T-helper 1 cell treated with Interleukin-12 subunit alpha and Interleukin-12 subunit beta and Interleukin-4 antibody, amounts not matched to agents 30 ng/mL and 1 ng/mL, for 36 hours (primary cell): ENCODE measurements around the gene CACYBP. TPM values are rescaled to one million over a fixed set of nuclear protein-coding genes. Genes with fewer than 3 reads are reported as not detected.

Source experiments
- intact Hi-C: fragments of 100-400 bp; cut with micrococcal nuclease; formaldehyde crosslinking; loops from one replicate; pipeline ENCODE4 v1.15.1; 2024
- total RNA-seq: library from RNA; stranded (reverse); gene quantifications from 2 replicates; pipeline ENCODE4 v1.2.3, GENCODE V29; 2022

Gene CACYBP
- total RNA-seq, 1 donor from 2014 or later, result 178 TPM

DNA sequence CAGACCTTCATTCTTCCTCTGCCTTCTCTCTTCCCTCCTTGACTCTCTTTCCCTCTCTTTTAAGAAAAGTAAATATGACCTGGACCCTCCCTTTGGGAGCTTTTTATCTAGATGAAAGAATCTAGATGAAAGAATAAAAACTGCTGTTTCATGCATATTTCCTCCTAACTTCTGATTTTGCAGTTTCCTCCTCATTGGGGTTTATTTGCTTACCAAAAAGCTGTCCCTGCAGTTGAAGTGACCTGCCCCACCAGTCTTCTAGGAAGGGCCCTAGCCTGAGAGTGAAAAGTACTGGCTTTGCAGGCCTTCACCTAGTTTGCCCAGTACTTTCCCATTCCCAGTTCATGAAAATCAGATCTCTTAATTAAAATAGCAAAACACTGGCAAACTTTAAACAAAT, 28.3 kb upstream of the CACYBP start:
- intact Hi-C loops, result no loop called here

GRCh38 chr1:174971902-174972301, 27.8 kb upstream of the CACYBP start:
- intact Hi-C loops, result no loop called here

DNA sequence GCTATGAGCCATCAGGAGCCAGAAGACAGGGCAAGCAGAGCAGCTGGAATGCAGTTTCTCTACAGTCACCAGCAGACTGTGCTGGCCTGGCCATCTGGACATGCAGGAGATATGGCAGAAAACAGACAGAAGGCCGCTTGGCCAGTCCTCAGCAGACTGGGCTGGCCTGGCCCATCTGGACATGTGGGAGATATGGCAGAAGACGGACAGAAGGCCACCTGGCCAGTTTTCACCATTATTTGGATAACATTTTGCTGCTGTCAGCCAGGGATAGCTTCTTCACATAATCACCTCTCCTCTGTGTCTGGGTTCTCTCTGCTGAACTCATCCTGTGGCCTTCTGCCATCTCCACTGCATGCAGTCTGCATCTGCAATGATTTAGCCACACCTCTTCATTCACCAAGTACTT, 25.0 kb upstream of the CACYBP start:
- intact Hi-C loops, result no loop called here

DNA sequence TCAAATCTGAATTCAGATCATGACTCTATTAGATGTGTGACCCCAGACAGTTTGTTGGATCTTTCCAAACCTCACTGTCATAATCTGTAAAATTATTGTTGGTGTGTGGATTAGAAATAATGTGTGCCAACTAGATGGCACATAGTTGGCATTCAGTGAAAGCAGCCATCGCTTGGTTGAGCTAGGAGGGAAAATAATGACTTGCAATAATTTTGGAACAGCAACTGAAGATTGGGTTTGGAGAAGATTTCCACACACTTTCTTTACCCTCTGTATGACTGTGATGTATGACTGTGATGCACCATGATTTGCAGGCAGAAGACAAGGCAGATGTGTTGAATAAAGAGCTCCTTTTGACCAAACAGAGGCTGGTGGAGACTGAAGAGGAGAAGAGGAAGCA, 24.0 kb upstream of the CACYBP start:
- intact Hi-C loops, result no loop called here

DNA sequence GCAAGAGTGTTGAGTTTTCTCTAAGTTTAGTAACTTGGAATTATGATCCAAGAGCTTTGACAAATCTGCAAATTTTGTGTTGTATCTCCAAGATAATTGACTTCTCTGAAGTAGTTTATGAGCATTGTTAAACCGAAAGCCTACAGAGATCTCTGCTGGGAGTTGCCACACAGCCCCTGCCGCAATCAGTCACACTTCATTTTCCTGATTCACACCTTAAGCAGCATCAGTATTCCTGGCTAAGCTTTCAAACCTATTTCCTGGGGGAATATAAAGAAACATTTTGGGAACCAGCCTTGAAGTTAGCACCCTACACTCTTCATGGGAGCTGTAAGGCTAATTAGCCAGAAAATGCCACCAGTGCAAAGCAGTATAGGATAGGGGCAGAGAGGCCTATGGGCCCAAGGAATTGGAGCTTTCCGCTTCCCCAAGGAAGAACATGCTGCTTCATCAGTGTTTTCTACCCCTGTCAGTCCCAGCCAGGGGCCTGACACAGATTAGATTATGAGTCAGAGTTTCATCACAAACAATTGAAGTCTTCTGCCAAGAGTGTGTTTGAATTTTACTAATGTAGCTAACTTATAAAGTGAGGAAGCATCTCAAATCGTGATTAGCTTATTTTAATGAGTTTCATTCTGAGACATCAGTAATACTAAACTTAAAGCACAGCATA, 23.2 kb upstream of the CACYBP start:
- intact Hi-C loops, result no loop called here

- intact Hi-C loops, result loop anchor here (1.0 to 5.0 kb wide), 10 partner anchors 10 to 724 kb away; no protein-coding TSS in a partner anchor
Observed at GRCh38 chr1:174982971-174983689, 16.6 kb upstream of the CACYBP start.

DNA sequence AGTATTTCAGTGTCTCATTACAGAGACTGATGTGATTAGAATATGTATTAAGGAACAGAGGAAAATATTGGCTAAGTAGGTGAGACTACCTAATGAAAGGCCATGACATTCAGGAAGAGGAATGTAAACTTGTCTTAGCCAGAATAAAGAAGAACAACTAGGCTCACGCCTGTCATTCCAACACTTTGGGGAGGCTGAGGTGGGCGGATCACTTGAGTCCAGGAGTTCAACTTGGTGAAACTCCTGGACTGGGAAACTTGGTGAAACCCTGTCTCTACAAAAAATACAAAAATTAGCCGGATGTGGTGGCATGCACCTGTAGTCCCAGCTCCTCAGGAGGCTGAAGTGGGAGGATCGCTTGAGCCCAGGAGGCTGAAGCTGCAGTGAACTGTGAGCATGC, 14.8 kb upstream of the CACYBP start:
- intact Hi-C loops, result loop anchor here (5.0 kb wide), 1 partner anchor 142 kb away; no protein-coding TSS in a partner anchor

DNA sequence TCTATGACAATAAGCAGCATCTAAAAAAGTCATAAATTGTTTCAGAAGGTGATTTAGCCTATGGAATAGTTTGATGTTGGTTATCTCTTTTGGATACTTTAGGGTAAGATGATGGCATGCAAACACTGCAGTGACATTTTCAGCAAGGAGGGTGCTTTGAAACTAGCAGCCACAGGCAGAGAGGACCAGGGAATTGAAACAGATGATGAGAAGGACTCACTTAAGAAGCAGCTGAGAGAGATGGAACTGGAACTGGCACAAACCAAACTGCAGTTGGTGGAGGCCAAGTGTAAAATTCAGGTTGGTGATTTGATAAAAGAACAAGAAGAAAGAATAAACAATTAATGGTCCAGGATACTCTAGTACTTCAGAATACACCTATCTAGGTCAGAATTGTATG, 11.2 kb upstream of the CACYBP start:
- intact Hi-C loops, result no loop called here

- intact Hi-C loops, result no loop called here
Observed at GRCh38 chr1:174988986-174989385, 10.8 kb upstream of the CACYBP start.

DNA sequence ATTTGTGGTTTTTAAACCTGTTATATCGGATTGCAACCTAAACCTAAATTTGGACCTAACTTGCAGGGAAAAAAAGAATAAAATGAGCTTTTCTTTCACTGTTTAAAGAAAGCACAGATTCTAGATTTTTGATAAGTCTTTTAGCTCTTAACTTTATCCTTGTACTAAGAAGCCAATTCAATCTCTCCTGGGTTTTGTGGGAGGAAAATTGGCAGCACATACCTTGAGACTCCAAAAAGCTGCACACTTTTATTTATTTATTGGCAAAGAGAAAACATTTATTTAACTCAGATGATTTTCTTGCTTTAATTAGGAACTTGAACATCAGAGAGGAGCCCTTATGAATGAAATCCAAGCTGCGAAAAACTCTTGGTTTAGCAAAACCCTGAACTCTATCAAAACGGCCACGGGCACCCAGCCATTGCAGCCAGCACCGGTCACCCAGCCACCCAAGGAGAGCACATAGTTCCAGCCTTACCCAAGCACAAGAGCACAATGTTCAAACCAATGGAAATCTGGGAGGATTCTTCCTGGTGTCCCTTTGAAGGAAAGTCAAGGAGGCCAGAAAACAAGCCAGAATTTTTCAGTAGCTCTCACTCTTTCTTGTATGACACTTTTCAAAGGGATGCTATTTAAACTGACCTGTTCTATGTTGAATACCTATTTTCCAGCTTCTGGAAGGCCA, 10.1 kb upstream of the CACYBP start:
- intact Hi-C loops, result loop anchor here (1.0 to 2.0 kb wide), 5 partner anchors 9 to 219 kb away; no protein-coding TSS in a partner anchor

- intact Hi-C loops, result loop anchor here (1.0 to 2.0 kb wide), 5 partner anchors 8 to 220 kb away; no protein-coding TSS in a partner anchor
Observed at GRCh38 chr1:174990382-174990999, 9.3 kb upstream of the CACYBP start.

GRCh38 chr1:174991473-174991872, 8.3 kb upstream of the CACYBP start:
- intact Hi-C loops, result loop anchor here (2.0 kb wide), 4 partner anchors 27 to 221 kb away; no protein-coding TSS in a partner anchor

DNA sequence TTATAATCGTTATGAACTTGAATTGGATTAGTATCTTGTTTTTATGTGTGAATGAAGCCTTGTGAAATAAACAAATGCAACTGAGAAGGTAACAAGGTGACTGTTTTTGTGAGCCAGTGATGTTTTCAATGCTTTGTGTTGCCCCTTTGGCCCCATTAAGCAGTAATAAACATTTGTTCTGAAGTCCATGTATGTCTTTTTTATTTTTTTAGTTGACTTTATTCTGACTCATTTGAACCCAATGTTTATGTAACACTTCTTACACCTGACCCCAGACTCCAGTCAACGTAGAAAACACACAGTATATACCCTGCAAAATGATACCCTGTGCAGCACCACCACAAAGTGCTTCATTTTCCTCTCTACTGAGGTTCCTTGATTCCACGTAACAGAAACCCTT, 4.6 kb upstream of the CACYBP start:
- intact Hi-C loops, result loop anchor here (5.0 kb wide), 1 partner anchor 738 kb away; no protein-coding TSS in a partner anchor

- intact Hi-C loops, result loop anchor here (5.0 kb wide), 1 partner anchor 739 kb away; no protein-coding TSS in a partner anchor
Observed at GRCh38 chr1:174995916-174996315, 3.8 kb upstream of the CACYBP start.

DNA sequence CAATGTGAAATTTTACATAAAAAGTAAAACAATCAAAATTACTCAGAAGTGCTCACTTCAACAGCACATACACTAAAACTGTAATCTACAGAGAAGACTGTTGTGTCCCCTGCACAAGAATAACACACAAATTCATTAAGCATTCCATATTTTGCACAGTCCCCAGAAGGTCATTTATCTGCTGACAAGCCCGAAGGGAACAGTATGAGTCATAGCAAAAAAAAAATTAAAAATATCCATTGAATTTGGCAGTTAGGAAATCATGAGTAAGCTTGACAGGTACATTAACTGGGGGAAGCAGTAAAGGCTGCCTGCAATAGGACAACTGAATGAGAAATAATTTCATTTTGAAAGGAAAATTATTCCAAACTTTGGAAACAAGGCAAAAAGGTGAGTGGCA, 3.3 kb upstream of the CACYBP start:
- intact Hi-C loops, result loop anchor here (5.0 kb wide), 1 partner anchor 739 kb away; no protein-coding TSS in a partner anchor

- intact Hi-C loops, result loop anchor here (5.0 kb wide), 1 partner anchor 740 kb away; no protein-coding TSS in a partner anchor
Observed at GRCh38 chr1:174997041-174997440, 2.7 kb upstream of the CACYBP start.

GRCh38 chr1:174998569-174999215, 1.1 kb upstream of the CACYBP start:
- intact Hi-C loops, result loop anchor here (1.0 to 5.0 kb wide), 16 partner anchors 8 to 1522 kb away; partner anchors contain the start of genes CENPL, COP1, DARS2 and MRPS14

DNA sequence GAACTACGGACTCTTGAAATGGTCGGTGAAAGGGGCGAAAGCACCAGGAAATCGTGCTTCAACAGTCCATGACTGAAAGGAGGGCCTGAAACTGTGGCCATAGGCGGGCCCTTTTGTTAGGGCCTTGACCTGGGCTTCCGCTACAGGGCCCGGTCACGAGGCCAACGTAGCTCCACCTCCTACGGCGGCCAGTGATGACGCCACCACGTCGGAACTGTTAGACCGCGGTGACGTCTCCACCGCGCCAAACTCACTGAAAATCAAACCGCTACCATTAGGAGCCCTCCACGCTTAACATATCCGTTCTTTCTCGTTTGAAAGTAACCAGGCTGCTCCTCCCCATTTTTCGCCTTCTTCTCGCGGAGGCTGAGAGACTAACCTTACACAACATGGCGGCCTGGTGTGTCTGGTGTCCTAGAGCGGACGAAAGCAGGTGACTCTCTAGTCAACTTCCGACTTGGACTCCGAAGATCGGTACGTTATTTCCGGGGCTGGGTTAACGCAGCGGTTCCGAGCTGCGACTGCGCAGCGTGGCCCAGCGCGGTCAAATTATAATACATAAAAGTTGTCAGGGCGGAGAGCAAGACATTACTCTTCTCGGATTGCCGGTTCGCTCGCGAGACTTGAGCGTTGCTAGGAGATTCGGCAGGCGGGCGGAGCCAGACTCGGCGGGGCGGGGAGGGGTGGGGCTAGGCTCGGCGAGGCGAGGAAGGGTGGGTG, 371 bp upstream of the CACYBP start:
- intact Hi-C loops, result loop anchor here (1.0 to 5.0 kb wide), 13 partner anchors 24 to 1523 kb away; partner anchors contain the start of genes CENPL, COP1, DARS2 and MRPS14

- intact Hi-C loops, result no loop called here
Observed at GRCh38 chr1:175000697-175001187, 995 bp downstream of the CACYBP start.
